K562 (cell line): Measurements from ENCODE around the gene KRTCAP2. TPM values are rescaled to one million over a fixed set of nuclear protein-coding genes. Genes with fewer than 3 reads are reported as not detected.
A peak's percentile ranks its signal among the peaks of the same experiment; 100 is the strongest.

Experiments
- CSDE1 ChIP-seq, 2 experiments: fragments of 450-650 bp; IDR thresholded peaks; 2 replicates each; pipeline ENCODE4 v1.6.1; 2016; ENCODE audit warnings: mild to moderate bottlenecking in 1 of 2
- FOXK2 ChIP-seq, 2 experiments: fragments of 450-650 bp; IDR thresholded peaks in 1 of 2; conservative IDR thresholded peaks in 1 of 2; 2 replicates each; pipeline ENCODE4 v1.6.1; 2016; ENCODE audit warnings: low read depth in 2 of 2, mild to moderate bottlenecking in 1 of 2
- HDGF ChIP-seq: fragments of 450-650 bp; IDR thresholded peaks from 2 replicates; pipeline ENCODE4 v1.6.1; 2016
- KDM5B ChIP-seq: fragments of 200-600 bp; sonication (generic); IDR thresholded peaks from 2 replicates; pipeline ENCODE4 v1.6.1; 2012; ENCODE audit warnings: low read depth, mild to moderate bottlenecking, moderate library complexity, low read length, control low read depth, inconsistent platforms; ENCODE audit not compliant: insufficient replicate concordance
- MTA2 ChIP-seq: fragments of 450-650 bp; IDR thresholded peaks from 2 replicates; pipeline ENCODE4 v1.6.1; 2016; ENCODE audit warnings: low read depth
- RCOR1 ChIP-seq, 2 experiments: IDR thresholded peaks; 2 replicates each; pipeline ENCODE4 v1.6.1; 2012; ENCODE audit warnings: low read depth in 2 of 2, low read length in 2 of 2, borderline replicate concordance in 1 of 2, improper control_type of control experiment in 1 of 2
- SREBF2 ChIP-seq: sonication (generic); formaldehyde crosslinking; IDR thresholded peaks from 2 replicates; pipeline ENCODE4 v1.4.0; 2020; ENCODE audit warnings: mild to moderate bottlenecking, missing genetic modification reagents
- TAF15 ChIP-seq: fragments of 200-400 bp; formaldehyde crosslinking; IDR thresholded peaks from 2 replicates; pipeline ENCODE4 v1.6.1; 2017; ENCODE audit warnings: mild to moderate bottlenecking, low read depth, low read length, moderate library complexity
- THAP7 ChIP-seq: fragments of 250-450 bp; sonication (Bioruptor Pico); IDR thresholded peaks from 2 replicates; pipeline ENCODE4 v1.5.0; 2021
- ZNF124 ChIP-seq: sonication (generic); formaldehyde crosslinking; IDR thresholded peaks from 2 replicates; pipeline ENCODE4 v1.8.1; 2022; ENCODE audit warnings: missing genetic modification reagents
- ZNF143 ChIP-seq: sonication (generic); formaldehyde crosslinking; IDR thresholded peaks from 2 replicates; pipeline ENCODE4 v1.9.0; 2022; ENCODE audit warnings: mild to moderate bottlenecking, missing genetic modification reagents
- ZNF274 ChIP-seq: IDR thresholded peaks from 2 replicates; pipeline ENCODE4 v1.6.1; 2011; ENCODE audit warnings: low read depth, mild to moderate bottlenecking, low read length, moderate library complexity, borderline replicate concordance
- polyA plus RNA-seq, 8 experiments: library from polyadenylated mRNA; depleted of rRNA in 4 of 8; stranded (reverse) in 5 of 8; unstranded in 3 of 8; fragments of >200 nt; fragmentation: Nextera tagmentation in 2 of 8; fragmentation: Illumina TruSeq in 1 of 8; extraction: Ambion mirVana in 2 of 8; extraction: Trizol in 1 of 8; gene quantifications; 2 replicates each; pipeline versions ENCODE4 v1.2.1 to v1.2.3, GENCODE V29; 2011 to 2014; ENCODE audit warnings: inconsistent platforms in 1 of 8, missing spikeins in 1 of 8
- total RNA-seq, 7 experiments: library from RNA; depleted of rRNA in 6 of 7; stranded (reverse); fragments of >200 nt in 6 of 7; fragmentation: Illumina TruSeq in 2 of 7; extraction: Trizol in 2 of 7; gene quantifications; 2 replicates each; pipeline versions ENCODE4 v1.2.1 to v1.2.3, GENCODE V29; 2011 to 2021; ENCODE audit warnings: low replicate concordance in 1 of 7
- TF ChIP-seq, protein P1 (sequence below): fragments of 200-800 bp; sonication (Bioruptor generic); IDR thresholded peaks from 2 replicates; pipeline ENCODE4 v1.6.1; 2017; ENCODE audit warnings: missing genetic modification characterization, missing compliant biosample characterization

Gene KRTCAP2
- total and polyA plus RNA-seq, 9 of the 15 experiments (the other 6 are each of a cell fraction or from before 2014, with no cell fraction given) = 126 to 436 (median 244) TPM

- TF ChIP-seq ZNF274 = no peak
- TF ChIP-seq SREBF2 (CRISPR knock-in tag) = no peak
- TF ChIP-seq, protein P1, sequence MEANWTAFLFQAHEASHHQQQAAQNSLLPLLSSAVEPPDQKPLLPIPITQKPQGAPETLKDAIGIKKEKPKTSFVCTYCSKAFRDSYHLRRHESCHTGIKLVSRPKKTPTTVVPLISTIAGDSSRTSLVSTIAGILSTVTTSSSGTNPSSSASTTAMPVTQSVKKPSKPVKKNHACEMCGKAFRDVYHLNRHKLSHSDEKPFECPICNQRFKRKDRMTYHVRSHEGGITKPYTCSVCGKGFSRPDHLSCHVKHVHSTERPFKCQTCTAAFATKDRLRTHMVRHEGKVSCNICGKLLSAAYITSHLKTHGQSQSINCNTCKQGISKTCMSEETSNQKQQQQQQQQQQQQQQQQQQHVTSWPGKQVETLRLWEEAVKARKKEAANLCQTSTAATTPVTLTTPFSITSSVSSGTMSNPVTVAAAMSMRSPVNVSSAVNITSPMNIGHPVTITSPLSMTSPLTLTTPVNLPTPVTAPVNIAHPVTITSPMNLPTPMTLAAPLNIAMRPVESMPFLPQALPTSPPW (CRISPR knock-in tag) = no peak
- no peak for TF ChIP-seq RCOR1 (IDR thresholded peaks at IDR 0.05; ENCODE audit: borderline replicate concordance in 1 of 2, low read depth in 2 of 2, low read length in 2 of 2)
- 0 out of 2 replicates have a peak, but pooled peaks have one; percentile 10 for TF ChIP-seq ZNF143 (CRISPR knock-in tag)
- no peak for TF ChIP-seq TAF15
- peak; percentile 20 for TF ChIP-seq KDM5B
- no peak for TF ChIP-seq HDGF
- no peak for TF ChIP-seq FOXK2 (conservative IDR thresholded peaks at IDR 0.05 in 1 of 2, IDR thresholded peaks at IDR 0.05 in 1 of 2; ENCODE audit: low read depth in 2 of 2)
- no peak for TF ChIP-seq THAP7 (CRISPR knock-in tag)
- TF ChIP-seq ZNF124 (CRISPR knock-in tag) = no peak
- no peak for TF ChIP-seq MTA2
- no peak for TF ChIP-seq CSDE1 (IDR thresholded peaks at IDR 0.05)
Measured at GRCh38 chr1:155128755-155129473, 44.2 kb downstream of the KRTCAP2 start (continued).
